IPS-18a (cell line): ENCODE results near the gene VPS13D.

ENCODE experiments used
- H3K27ac ChIP-seq: one replicate; pipeline ENCODE4 v1.5.1; 2013; ENCODE audit warnings: low read length
- H3K27me3 ChIP-seq: one replicate; pipeline ENCODE4 v1.6.1; 2013; ENCODE audit warnings: mild to moderate bottlenecking, low read length; ENCODE audit not compliant: control insufficient read depth, insufficient read depth
- H3K36me3 ChIP-seq: one replicate; pipeline ENCODE4 v1.6.1; 2013; ENCODE audit warnings: low read depth, low read length; ENCODE audit not compliant: control insufficient read depth
- H3K4me1 ChIP-seq: one replicate; pipeline ENCODE4 v1.6.1; 2013; ENCODE audit warnings: low read depth, low read length; ENCODE audit not compliant: control insufficient read depth
- H3K4me3 ChIP-seq: one replicate; pipeline ENCODE4 v1.5.1; 2013; ENCODE audit warnings: low read length
- H3K9ac ChIP-seq: one replicate; pipeline ENCODE4 v1.6.1; 2013; ENCODE audit warnings: mild to moderate bottlenecking, low read length, moderate library complexity
- H3K9me3 ChIP-seq: one replicate; pipeline ENCODE4 v1.6.1; 2013; ENCODE audit warnings: low read depth, low read length; ENCODE audit not compliant: control insufficient read depth

The VPS13D gene

DNA sequence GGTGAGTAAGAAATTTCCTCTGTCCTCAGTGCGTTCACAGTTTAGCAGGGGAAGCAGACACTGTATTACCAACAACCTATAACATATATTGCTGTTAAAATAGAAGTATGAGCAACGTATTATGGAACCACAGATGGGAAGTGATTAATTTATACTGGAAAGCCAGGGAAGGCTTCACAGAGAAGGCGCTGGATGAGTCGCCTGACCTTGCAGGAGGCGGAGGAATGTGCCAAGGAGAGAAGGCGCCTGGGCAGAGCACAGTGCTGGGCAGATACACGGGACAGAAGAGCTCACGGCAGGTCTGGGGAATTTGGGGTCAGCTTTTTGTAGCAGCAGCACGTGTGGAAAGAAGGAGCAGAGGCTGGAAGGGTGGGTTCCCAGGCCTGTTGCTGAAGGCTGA, 271.8 kb downstream of the VPS13D start:
- no peaks in the 10 kb centered on the region for H3K36me3 ChIP-seq
- no peak overlapping the region for H3K4me3 ChIP-seq
- H3K9ac ChIP-seq: no peak overlapping the region
- H3K9me3 ChIP-seq: no peaks in the 10 kb centered on the region
- no peaks in the 10 kb centered on the region for H3K27me3 ChIP-seq
- no peaks in the 10 kb centered on the region for H3K4me1 ChIP-seq
- no peak overlapping the region for H3K27ac ChIP-seq

DNA sequence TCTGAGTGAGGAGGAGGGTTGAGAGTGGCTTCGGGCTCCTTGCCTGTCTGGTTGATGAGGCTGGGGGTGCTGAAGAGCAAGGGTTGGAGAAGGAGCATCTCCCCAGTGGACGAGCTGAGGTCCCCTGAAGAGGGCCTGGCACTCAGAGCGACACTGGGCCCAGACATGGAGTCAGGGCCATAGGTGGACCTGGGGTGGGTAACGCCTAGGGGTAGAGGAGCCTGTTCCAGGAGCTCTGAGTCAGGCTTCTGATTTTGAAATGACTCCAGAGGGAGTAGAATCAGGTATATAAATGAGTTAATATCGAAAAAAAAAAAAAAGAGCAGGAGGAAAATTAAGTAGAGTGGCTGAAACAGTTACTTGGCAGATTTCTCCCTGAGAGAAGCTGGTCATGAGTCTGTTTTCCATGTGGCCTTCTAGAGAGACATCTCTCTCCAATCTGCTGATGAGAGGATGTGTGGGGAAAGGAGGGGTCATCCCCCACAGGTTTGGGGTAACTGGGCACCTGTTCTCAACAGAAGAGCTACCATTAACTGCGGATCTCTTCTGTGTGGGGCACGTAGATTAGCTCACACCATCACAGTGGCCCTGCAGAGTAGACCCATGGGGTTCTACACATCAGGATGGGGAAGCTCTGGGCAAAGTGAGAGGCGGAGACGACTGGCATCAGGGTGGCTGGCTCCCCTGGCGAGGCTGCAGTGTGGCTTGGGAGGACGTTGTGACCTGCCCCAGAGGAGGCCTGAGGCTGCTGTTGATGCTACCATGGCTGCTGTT, 272.7 kb downstream of the VPS13D start:
- Histone ChIP-seq H3K4me1 (no peaks in the 10 kb centered on the region), H3K4me3 (no peak overlapping the region), H3K36me3 (no peaks in the 10 kb centered on the region), H3K9ac (no peak overlapping the region), H3K27ac (no peak overlapping the region), H3K27me3 (no peaks in the 10 kb centered on the region), H3K9me3 (no peaks in the 10 kb centered on the region)

GRCh38 chr1:12503709-12504108, 273.9 kb downstream of the VPS13D start:
- H3K27me3 ChIP-seq: no peaks in the 10 kb centered on the region
- H3K4me1 ChIP-seq: no peaks in the 10 kb centered on the region
- H3K36me3 ChIP-seq: no peaks in the 10 kb centered on the region
- no peak overlapping the region for H3K27ac ChIP-seq
- H3K4me3 ChIP-seq: no peak overlapping the region
- H3K9me3 ChIP-seq: no peaks in the 10 kb centered on the region
- H3K9ac ChIP-seq: no peak overlapping the region

DNA sequence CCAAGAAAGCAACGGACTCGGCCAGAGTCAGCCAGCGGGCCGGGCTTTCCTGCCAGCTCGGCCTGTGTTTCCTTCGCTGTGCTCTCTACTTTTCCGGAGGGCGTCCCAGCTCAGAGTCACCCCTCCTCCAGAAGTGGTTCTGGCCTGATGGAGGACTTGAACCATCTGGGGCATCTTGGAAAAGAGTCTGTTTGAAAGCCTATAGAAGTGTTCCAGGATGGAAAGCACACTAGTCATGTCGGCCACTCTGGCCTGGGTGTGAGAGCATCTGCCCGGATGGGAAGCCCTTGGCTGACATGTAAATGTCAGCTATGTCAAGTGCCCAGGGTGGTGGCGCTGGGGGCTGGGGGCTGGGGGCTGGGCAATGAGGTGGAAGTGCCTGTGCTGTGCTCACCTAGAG, 274.8 kb downstream of the VPS13D start:
- H3K4me1 ChIP-seq: peaks cover 2% of the 10 kb centered on the region
- no peaks in the 10 kb centered on the region for H3K9me3 ChIP-seq
- no peak overlapping the region for H3K9ac ChIP-seq
- H3K36me3 ChIP-seq: no peaks in the 10 kb centered on the region
- H3K27ac ChIP-seq: no peak overlapping the region
- H3K4me3 ChIP-seq: no peak overlapping the region
- no peaks in the 10 kb centered on the region for H3K27me3 ChIP-seq

- H3K27ac ChIP-seq: no peak overlapping the region
- H3K4me1 ChIP-seq: peaks cover 8% of the 10 kb centered on the region
- H3K9ac ChIP-seq: no peak overlapping the region
- no peak overlapping the region for H3K4me3 ChIP-seq
- H3K36me3 ChIP-seq: no peaks in the 10 kb centered on the region
- H3K9me3 ChIP-seq: no peaks in the 10 kb centered on the region
- no peaks in the 10 kb centered on the region for H3K27me3 ChIP-seq
Observed at GRCh38 chr1:12505231-12505630, 275.4 kb downstream of the VPS13D start.

- Histone ChIP-seq H3K27me3 (no peaks in the 10 kb centered on the region), H3K27ac (no peak overlapping the region), H3K4me3 (no peak overlapping the region), H3K9ac (no peak overlapping the region), H3K4me1 (peaks cover 13% of the 10 kb centered on the region), H3K36me3 (no peaks in the 10 kb centered on the region), H3K9me3 (no peaks in the 10 kb centered on the region)
Observed at GRCh38 chr1:12505639-12506280, 275.9 kb downstream of the VPS13D start.

DNA sequence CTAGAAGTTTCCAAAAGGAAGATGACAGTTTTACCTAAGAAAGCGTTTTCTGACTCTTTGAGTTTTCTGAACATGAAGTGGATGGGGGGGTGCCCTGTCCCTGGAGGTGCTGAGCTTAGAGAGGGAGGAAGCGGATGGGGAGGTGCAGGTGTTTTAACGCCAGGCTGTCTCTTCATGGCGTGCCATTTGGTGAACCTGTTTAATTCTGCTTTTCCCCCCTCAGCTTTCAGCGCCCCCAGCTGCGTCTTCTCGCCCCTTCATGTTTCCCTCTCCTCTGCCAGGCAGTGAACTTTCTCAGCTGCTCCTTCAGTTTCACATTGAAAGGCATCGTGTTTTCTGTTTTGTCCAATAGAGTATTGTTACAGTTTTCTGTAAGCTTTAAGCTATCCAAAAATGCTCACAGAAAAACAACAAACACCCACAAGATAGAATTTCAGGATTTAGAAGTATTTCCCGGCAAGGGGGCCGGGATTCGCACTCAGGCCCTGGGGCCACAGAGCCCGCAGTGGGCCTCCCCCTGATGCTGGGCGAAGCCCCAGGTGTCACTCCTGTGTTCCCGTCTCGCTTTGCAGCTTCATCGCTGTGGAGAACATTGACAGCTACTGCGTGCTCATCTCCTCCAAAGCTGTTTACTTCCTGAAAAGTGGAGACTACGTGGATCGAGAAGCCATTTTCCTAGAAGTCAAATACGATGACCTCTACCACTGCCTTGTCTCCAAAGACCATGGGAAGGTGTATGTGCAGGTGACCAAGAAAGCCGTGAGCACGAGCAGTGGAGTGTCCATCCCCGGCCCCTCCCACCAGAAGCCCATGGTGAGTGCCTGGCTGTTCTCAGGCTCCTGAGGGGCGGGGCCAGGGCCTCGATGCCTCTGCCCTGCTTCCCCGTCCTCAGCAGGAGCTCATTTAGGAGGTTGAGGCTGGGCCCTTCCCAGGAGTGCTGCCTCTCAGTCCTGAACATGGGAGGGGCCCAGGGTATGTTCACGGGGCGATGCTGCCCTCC, 276.8 kb downstream of the VPS13D start:
- no peaks in the 10 kb centered on the region for H3K36me3 ChIP-seq
- no peaks in the 10 kb centered on the region for H3K27me3 ChIP-seq
- no peak overlapping the region for H3K9ac ChIP-seq
- H3K27ac ChIP-seq: no peak overlapping the region
- H3K4me3 ChIP-seq: no peak overlapping the region
- H3K9me3 ChIP-seq: no peaks in the 10 kb centered on the region
- H3K4me1 ChIP-seq: peaks cover 21% of the 10 kb centered on the region

DNA sequence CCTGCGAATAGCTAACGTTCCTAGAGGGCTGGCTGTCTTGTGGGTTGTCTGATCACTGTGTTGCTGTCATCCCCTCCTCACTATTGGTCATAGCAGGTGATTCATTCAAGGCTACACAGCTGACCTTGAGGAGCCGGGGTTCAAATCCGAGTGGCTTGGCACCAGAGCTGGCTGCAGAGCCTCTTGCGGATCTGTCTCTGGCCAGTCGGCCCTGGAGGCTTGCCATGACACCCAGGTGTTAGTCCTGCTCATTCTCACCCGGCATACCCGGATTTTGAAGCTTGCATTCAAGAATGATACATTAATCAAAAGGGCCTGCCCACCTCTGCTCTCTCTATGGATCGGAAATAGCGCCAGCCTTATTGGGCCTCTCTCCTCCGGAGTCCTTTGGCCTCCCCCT, 277.8 kb downstream of the VPS13D start:
- H3K4me3 ChIP-seq: no peak overlapping the region
- H3K9me3 ChIP-seq: no peaks in the 10 kb centered on the region
- H3K9ac ChIP-seq: no peak overlapping the region
- peaks cover 25% of the 10 kb centered on the region for H3K4me1 ChIP-seq
- H3K27me3 ChIP-seq: no peaks in the 10 kb centered on the region
- no peak overlapping the region for H3K27ac ChIP-seq
- H3K36me3 ChIP-seq: no peaks in the 10 kb centered on the region

DNA sequence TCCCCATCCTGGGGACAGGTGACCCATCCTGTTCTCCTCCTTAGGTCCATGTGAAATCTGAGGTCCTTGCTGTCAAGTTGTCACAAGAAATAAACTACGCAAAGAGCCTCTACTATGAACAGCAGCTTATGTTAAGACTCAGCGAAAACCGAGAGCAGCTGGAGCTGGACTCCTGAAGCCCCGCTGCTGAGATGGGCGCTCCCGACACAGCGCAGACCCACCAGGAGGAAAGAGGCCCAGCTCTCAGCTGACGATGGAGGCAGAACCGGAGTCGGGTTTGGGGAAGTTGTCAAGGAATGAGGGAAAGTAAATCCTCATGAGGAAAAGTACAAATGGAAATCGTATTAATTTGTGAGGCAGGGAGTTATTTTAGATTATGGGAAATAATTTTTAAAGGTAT, 279.0 kb downstream of the VPS13D start:
- H3K27ac ChIP-seq: no peak overlapping the region
- no peaks in the 10 kb centered on the region for H3K27me3 ChIP-seq
- no peaks in the 10 kb centered on the region for H3K9me3 ChIP-seq
- no peak overlapping the region for H3K9ac ChIP-seq
- H3K4me1 ChIP-seq: peaks cover 25% of the 10 kb centered on the region
- H3K36me3 ChIP-seq: no peaks in the 10 kb centered on the region
- H3K4me3 ChIP-seq: no peak overlapping the region

- Histone ChIP-seq H3K9me3 (no peaks in the 10 kb centered on the region), H3K27ac (no peak overlapping the region), H3K9ac (no peak overlapping the region), H3K27me3 (no peaks in the 10 kb centered on the region), H3K4me1 (peaks cover 25% of the 10 kb centered on the region), H3K36me3 (no peaks in the 10 kb centered on the region), H3K4me3 (peak overlapping the region; percentile 5)
Observed at GRCh38 chr1:12511128-12511484, 281.3 kb downstream of the VPS13D start.
